Measurements from ENCODE around the gene KL.

- no peak for TF ChIP-seq CTCF (IDR thresholded peaks at IDR 0.05)
- TF ChIP-seq CEBPB (IDR thresholded peaks at IDR 0.05) = no peak
- TF ChIP-seq MAZ (IDR thresholded peaks at IDR 0.05; ENCODE audit: borderline replicate concordance, low read depth, low read length) = no peak
- TF ChIP-seq REST (IDR thresholded peaks at IDR 0.05) = no peak
- TF ChIP-seq SMC3 (IDR thresholded peaks at IDR 0.05) = no peak
- no peak for TF ChIP-seq EHMT2 (IDR thresholded peaks at IDR 0.05; ENCODE audit: low read depth)
- no peak for TF ChIP-seq RFX5 (IDR thresholded peaks at IDR 0.05)
- TF ChIP-seq POLR2A (IDR thresholded peaks at IDR 0.05; ENCODE audit: low read length) = no peak
- TF ChIP-seq EP300 (IDR thresholded peaks at IDR 0.05) = no peak
- TF ChIP-seq PHF8 (IDR thresholded peaks at IDR 0.05; ENCODE audit: borderline replicate concordance, low read depth) = no peak
- TF ChIP-seq RAD21 (conservative IDR thresholded peaks at IDR 0.05 in 1 of 2, IDR thresholded peaks at IDR 0.05 in 1 of 2) = no peak
- no peak for TF ChIP-seq CBX8 (IDR thresholded peaks at IDR 0.05)
Observed at GRCh38 chr13:33109271-33109697, 93.1 kb downstream of the KL start.

All from A549 (cell line).